ENCODE results near the gene LRGUK. TPM values are rescaled to one million over a fixed set of nuclear protein-coding genes. Genes with fewer than 3 reads are reported as not detected.

Gene LRGUK
- total RNA-seq, 1 experiment from 2014 or later = 0.15 TPM

DNA sequence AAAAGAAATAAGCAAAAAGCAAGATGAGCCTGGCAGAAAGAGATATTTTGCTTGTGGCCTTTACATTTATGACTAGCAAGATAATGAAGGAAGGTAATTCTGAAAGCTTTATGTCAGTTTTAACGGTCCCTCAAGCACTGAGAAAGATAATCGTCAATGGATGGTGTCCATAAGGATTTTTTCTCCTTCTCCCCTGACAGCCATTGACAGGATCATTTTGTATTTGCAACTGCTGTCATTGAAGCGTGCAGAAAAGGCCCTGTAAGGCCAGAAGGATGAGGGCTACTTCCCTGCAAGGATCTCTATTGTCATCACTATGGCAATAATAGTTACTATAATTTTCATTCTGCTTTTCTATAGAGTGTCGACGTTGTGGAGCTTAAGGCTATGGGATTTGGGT lies 994 bp upstream of the LRGUK start:
- DNase-seq (ENCODE audit: extremely low read depth, low read depth) = no peak

DNA sequence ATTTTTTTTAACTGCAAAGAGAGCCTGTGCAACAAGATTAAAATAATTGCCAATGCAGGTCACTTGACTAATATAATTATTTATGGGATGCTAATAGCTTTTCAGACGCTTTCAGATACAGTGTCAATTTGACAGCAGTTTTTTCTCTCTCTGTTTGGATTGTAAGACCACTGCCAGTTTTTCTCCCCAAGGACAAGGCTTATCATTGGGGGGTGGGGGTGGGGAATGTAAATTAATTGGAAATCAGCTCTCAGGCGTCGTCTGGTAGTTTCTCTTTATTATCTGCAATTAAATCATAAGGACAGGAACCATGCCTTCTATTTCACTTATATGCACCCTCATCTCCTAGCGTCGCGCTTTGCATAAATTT lies 559 bp upstream of the LRGUK start:
- DNase-seq (ENCODE audit: extremely low read depth, low read depth) = no peak

DNA sequence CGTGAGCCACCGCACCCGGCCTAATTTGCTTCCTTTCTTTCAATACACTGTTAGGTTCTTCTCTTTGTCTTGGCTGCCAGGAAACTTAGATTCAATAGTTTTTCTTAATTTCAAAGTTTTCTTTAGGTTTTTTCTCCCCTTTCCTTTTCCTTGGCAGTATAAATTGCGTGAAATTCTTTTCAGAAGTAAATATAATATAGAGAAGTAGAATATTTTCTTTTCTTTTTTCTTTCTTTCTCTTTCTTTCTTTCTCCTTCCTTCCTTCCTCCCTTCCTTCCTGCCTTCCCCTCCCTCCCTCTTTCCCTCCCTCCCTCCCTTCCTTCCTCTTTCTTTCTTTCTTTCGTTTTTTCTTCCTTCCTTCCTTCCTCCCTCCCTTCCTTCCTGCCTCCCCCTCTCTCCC lies 1.7 kb downstream of the LRGUK start:
- no peak for DNase-seq (ENCODE audit: extremely low read depth, low read depth)

DNA sequence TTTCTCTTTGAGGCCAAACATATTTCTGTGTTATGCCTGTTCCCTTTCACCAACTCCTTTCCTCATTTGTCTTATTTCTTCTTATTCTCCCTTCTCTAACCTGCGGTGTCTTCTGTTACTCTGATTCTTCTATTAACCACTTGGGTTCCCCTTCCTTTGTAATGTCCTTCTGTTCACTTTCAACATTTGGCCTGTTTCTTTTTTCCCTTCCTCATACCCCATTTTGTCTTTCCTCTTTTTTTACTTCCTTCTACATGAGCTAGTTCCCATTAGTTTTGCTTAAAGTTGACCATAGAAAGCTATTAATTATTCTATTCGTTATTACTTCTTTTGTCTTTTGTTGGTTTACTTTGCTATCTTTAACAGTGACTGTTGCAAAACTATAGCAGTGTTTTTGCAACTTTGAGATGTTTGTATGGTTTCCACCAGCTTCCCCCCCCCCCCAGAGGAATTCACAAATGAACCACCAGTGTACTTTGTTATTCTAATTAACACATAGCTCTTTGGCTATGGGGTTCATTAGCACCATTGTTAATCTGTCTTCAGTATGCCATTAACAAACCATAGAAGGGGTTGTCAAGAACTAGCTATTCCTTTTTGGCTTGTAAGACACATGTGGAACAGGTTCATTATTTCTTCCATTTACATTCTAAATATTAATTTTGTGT lies 2.9 kb downstream of the LRGUK start:
- DNase-seq (ENCODE audit: extremely low read depth, low read depth) = no peak

DNA sequence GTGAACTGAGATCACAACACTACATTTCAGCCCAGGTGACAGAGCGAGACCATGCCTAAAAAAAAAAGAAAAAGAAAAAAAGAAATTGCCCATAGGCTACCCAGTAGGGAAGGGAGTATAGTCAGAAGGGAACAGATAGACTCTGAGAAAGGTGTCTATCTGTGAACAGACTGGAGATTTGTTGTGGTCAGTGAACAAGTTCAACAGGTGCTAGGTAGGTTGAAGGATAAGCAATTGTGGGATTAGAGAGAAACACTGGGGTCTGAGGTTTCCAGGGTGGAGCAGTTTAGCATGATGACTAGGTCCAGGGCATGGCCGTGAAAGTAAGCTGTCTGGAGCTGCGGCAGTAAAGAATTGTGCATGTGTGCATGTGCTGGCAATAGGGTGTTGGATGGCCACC lies 6.9 kb downstream of the LRGUK start:
- DNase-seq (ENCODE audit: extremely low read depth, low read depth) = no peak

DNA sequence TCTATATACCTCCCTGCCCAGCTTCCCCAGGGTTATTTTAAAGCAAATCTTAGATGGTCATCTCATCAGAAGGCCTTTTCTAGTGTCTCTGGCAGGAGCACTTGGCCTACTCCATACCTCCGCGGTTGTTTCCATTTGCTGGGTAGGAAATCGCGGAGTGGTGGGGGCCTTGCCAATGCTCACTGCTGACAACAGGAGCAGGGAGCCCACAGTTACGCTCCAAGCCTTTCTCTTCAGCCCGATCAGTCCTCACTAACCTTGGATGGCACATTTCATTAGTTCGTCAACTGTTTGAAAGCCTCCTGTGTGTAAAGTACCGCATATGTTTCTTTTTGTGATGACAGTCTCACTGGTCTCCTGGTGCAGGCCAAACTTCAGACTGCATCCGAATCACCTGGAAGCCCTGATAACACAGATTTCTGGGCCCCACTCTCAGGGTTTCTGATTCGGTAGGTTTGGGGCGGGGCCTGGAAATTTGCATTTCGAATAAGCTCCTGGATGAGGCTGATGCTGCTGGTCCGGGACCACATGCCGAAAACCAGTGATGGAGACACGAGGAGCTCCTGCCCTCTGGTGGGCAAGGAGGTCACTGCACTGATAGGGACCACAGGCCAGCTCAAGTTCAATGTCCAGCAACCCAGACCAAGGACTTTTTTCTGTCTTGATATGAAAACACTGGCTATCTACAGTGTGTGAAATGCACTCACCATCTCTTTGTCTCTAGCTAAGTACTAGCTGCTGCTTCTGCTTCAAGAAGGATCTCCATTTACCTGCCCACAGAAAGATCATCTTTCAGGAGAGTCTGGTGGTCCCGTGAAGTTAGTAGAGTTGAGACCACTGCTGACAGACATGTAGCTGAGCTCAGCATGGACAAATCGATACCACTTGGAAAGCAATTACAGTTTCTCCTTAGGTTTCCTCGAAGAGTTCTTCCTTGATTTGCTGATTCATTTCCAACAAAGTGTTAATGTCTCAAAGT lies 14.0 kb downstream of the LRGUK start:
- peak; percentile 65 for DNase-seq (ENCODE audit: extremely low read depth, low read depth)

DNA sequence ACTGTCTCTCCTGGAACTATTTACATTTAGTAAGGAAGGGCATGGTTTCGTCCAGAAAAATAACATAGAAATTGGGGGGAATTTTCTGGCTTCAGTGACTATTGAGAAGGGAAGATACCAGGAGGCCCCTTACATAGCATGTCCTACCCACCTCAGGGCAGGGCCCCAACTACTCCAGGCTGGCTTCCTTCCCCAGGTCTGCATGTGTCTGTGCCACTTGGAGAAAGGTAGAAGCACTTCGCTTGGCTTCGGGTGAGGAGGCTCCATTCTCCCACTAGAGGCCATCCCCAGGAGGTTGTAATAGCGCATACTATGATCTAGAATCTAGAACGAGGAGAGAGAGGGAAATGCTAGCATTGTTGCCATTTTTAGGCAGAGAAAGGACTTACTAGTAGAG lies 14.7 kb downstream of the LRGUK start:
- DNase-seq (ENCODE audit: extremely low read depth, low read depth) = no peak

DNA sequence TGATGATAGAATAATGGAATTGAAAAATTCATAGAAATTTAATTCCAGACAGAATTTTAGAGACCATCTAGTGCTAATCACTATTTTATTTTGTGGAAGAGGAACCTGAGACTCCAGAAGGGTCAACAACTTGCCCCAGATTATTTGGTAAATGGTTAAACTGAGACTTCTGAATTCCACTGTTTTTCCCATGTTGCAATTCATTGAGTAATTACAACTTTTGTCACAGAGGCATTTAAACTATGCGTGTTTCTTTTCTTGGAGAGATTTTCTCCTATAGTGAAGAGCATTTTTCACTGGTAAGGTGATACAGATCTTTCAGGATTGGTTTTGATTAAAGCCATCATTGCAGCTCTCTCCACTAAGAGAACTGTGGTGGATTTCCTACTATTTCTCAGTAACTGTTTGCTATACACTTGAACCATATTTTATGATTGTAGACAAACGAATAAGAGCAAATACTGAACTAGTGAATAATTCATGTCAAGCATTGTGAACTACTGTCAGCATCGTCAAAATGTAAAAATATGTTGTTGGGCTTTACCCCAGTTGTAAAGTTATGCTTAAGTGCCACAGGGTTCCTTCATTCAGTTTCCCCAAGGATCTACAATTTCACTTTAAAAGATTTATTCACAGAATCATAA lies 26.5 kb downstream of the LRGUK start:
- DNase-seq (ENCODE audit: extremely low read depth, low read depth) = no peak

DNA sequence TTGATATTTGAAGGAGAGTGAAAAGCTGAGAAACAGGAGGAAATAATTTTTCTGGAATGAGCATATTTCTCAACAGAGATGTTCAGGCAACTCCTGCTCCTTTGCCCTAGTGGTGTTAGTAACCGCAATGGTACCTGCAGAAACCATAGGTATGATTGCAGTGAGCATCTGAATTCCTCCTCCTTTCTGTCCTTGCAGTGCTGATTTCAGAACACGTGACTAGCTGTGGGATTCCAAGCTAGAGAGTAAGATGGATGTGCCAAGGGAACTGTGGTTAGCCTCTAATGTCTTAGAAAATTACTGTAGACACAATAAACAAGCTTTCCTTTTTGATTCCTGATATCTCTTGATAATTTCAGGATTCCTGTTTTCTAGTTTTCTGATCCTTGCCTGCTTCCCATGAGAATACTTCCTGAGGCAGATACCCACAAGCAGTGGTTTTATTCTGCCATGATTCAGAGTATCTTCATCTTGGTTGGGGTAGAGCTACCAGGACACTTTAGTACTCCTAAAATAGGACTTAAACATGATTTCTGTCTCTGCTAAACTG lies 27.5 kb downstream of the LRGUK start:
- DNase-seq (ENCODE audit: extremely low read depth, low read depth) = no peak

DNA sequence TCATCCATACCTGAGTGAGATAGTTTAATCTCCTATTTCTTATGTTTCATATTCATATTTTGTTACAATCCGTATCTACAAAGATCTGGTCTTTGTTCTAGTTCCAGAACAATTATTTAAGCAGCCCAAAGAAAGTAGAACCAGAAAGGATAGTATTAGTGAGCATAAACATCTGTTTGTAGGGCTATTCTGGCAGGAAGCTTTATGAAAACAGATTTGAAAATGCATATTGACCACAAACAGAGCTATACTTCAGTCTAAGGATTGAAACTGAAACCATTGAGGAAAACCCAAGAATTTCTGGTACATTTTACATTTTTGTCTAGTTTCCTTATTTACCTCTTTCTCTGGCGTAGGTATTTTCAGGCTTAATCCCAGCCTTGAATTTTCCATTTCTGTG lies 28.1 kb downstream of the LRGUK start:
- no peak for DNase-seq (ENCODE audit: extremely low read depth, low read depth)

DNA sequence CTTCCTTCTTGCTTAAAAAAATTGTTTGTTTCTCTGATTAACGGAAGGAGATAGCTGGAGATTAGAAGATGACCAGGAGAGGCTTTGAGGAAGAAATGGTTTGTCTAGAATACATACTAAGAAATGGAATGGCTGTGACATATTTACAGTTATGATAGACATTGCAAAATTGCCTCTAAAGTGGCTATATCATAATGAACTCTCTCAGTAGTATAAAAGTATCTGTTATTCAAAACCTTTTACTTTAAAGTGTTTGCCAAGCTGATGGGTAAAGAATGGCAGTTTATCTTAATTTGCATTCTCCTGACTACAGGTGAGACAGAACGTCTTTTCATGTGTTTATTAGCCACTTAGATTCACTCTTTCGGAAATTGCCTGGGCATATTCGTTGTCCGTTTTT lies 28.7 kb downstream of the LRGUK start:
- DNase-seq (ENCODE audit: extremely low read depth, low read depth) = no peak

DNA sequence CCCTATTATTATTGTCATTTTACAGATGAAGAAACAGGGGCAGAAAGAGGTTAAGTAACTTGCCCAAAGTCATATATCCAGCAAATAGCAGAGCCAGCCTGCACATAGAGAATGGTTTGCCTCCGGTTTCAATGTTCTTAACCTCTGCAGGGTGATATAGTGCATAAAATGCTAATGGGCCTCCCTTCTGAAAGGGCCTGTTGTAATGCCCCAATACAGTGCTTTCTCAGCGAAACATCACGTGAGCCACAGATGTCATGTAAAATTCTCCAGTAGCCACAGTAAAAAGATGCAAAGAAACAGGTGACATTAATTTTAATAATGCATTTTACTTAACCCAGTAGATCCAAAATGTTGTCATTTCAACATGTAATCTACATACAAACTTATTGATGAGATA lies 38.1 kb downstream of the LRGUK start:
- no peak for DNase-seq (ENCODE audit: extremely low read depth, low read depth)

DNA sequence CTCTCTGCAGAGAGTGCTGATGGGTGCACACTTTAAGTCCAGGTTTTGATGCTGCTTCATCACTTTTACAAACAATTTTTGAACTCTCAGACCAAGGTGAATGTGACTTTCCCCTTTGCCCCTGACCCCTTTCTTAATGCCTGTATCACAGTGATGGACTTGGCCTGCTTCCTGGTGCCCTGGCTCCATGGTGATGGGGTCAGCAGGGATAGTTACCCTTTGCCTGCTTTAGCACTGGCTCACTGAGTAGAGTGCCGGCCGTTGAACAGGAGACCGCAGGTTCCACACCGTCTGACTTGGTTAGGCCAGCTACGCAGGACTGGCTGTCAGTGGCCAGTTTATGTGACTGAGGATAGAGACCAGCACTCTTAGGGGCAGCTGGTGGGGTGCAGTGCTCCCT lies 40.1 kb downstream of the LRGUK start:
- no peak for DNase-seq (ENCODE audit: extremely low read depth, low read depth)

DNA sequence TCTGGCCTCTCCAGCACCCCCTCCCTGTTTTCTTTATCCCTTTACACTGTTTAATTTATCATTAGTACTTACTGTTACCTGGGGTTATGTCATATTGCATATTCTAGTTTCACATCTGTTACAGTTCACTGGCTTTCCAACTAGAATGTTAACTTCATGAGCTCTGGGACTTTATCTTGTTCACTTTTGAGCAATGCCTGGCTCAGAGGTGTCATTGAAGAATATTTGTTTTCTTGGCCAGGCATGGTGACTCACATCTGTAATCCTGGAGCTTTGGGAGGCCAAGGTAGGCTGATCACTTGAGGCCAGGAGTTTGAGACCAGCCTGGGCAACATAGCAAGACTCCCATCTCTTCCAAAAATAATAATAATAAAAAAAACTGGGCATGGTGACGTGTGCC lies 40.7 kb downstream of the LRGUK start:
- DNase-seq (ENCODE audit: extremely low read depth, low read depth) = no peak

DNA sequence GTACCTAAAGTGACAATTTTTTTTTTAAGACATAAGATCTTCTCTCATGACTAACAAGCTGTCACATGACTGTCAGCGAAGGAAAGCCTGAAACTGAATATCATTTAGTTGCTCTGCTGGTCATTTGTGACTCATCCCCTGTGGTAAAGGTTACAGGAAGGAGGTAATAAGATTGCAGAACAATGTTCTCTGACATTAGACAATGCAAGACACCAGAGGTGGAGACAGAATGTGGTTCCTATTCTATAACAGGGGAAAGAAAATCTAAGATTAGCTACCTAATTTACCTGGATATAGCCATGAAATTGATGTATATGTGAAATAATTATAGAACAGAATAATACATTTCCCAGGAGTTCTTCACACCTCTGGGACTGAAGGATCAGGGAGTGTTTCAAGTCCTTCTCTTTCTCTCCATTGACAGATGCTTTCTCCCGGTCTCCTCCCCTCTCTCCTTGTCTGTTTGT lies 47.7 kb downstream of the LRGUK start:
- DNase-seq (ENCODE audit: extremely low read depth, low read depth) = peak; percentile 55

DNA sequence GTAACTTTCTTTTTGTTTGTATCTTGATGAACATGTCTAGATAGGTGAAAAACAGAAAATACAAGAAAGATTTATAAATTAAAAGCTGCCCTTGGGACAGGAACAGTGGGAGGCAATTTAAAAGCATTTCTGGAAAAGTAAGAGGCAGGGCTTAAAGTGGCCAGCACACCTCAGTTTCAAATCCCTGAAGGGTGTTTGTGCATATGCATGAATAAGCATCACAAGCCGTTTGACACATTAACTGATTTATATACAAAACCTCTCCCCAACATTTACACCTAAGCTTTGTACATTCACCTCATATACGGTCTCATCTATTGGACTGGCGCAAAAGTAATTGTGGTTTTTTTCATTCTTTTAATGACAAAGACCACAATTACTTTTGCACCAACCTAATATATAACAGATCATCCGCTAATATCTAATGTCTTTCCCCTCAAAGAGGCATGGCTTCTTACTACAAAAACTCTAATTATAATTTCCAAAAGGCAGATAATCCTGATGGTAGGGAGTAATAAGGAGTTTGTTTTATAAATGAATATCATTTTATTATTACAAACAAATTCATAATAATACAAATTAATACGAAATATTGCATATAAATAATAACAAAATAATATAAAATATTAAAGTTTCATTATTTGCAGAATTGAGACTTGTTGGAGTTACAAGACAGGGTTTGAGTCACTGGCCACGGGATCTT lies 48.3 kb downstream of the LRGUK start:
- DNase-seq (ENCODE audit: extremely low read depth, low read depth) = no peak

DNA sequence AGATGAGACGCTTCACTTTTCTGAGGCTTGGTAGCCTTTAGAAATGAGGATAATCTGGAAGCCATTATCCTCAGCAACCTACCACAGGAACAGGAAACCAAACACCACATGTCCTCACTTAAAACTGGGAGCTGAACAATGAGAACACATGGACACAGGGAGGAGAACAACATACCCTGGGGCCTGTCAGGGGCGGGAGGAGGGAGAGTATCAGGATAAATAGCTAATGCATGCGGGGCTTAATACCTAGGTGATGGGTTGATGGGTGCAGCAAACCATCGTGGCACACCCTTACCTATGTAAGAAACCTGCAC lies 48.9 kb downstream of the LRGUK start:
- no peak for DNase-seq (ENCODE audit: extremely low read depth, low read depth)

DNA sequence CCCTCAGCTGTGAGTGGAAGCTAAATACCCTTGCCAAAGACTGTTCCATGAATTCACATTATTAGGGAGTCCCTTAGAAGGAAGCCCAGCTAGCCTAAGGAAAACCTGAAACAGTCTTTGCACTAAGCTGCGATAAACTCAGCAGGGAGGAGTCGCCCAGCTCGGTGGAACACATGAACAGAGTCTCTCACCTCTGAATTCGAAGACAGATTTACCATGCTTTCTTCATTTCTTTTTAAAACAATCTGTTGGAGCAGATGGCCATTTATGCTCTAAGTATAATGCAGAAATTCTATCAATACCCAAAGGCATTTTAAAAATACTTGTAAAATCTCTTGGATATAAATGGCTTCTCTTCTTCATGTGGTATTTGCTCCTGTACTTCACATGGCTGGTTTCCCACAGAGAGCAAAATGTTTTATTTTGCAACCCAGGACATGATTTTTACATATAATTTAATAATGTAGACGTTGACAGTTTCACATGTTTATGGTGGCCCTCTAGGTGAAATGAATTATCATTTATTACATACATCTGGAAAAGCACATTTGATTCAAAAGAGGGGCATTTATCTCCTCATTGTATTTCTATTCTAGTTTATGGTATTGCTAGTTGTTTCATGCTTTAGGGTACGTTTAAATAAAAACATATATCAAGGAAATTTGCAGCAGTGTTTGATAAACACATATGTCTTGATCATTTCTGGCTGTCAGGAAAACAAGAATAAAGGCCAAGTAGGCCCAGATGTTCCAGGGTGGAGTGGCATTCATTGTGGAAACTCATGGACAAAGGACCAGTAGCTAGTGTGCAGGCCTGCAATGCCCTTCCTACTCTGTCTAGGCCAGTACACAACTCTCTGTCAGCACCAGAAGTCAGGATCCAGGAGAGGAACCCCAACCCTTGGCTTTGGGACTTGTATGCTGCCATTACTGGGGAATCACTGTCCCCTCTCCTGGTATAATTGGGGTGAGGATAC lies 52.2 kb downstream of the LRGUK start:
- no peak for DNase-seq (ENCODE audit: extremely low read depth, low read depth)

DNA sequence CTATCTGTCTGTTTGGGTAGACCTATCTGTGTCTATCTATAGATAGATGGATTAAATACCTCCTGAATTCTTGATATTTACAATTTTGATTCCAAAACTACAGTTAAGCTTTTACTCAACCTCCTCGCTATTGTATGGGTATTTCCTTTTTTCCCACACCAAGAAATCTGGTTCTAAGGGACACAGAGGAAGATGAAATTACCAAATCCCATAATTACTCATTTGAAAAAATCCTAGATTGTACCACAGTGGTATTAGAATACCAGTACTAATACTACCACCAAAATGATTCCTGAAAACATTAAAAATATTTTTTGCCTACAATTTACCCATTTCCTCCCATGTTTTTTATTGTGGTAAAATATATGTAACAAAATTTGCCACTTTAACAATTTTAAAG lies 53.2 kb downstream of the LRGUK start:
- DNase-seq (ENCODE audit: extremely low read depth, low read depth) = no peak

DNA sequence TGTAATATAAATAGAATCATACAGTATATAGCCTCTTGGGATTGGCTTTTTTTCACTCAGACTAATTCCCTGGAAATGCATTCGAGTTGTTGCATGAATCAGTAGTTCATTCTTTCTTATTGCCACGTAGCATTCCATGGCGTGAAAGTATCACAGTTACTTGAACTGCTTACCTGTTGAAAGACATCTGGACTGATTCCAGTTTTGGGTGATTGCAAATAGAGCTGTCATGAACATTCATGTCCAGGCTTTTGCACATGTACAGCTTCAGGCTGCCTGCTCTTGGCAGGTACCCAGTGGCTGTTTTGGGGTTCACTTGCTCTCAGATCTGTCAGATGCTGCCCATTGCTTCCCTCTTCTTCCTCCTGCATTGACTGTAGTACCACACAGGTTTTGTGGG lies 54.9 kb downstream of the LRGUK start:
- DNase-seq (ENCODE audit: extremely low read depth, low read depth) = no peak

All from NCI-H460 (cell line).